Body of pancreas (tissue), 4 donors: ENCODE results near the gene MIOS.

Experiments
- POLR2A ChIP-seq, 3 donors: fragments of 450-650 bp; IDR thresholded peaks; one replicate each; pipeline ENCODE4 v1.6.1; 2016; ENCODE audit warnings: antibody characterized with exemption in 3 of 3, mild to moderate bottlenecking in 2 of 3
- TF ChIP-seq, protein P1 (sequence below), 7 experiments: fragments of 450-650 bp in 4 of 7; fragments of 200-600 bp in 3 of 7; sonication (generic) in 3 of 7; IDR thresholded peaks; one replicate each; pipeline ENCODE4 v1.5.1; 2016 to 2019; ENCODE audit warnings: antibody characterized with exemption in 7 of 7

DNA sequence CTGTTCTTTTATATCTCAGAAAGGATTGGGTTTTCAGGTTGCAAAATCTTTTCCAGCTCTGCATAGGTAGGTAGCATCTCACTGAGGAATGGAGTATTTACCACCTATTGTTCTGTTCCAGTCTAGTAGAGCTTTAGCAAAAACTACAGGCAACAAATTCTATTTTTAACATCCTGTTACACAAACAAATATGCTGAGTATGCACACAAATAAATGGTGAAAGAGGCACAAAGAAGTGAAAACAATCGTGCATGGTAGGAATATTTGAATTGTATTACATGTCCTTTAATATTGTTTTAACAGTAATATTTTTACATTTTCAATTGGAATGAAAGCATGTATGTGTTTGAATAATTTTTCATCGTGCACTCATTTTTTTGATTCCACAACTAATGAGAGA, 14.5 kb upstream of the MIOS start:
- TF ChIP-seq POLR2A (IDR thresholded peaks at IDR 0.05), result no peak
- TF ChIP-seq, protein P1, sequence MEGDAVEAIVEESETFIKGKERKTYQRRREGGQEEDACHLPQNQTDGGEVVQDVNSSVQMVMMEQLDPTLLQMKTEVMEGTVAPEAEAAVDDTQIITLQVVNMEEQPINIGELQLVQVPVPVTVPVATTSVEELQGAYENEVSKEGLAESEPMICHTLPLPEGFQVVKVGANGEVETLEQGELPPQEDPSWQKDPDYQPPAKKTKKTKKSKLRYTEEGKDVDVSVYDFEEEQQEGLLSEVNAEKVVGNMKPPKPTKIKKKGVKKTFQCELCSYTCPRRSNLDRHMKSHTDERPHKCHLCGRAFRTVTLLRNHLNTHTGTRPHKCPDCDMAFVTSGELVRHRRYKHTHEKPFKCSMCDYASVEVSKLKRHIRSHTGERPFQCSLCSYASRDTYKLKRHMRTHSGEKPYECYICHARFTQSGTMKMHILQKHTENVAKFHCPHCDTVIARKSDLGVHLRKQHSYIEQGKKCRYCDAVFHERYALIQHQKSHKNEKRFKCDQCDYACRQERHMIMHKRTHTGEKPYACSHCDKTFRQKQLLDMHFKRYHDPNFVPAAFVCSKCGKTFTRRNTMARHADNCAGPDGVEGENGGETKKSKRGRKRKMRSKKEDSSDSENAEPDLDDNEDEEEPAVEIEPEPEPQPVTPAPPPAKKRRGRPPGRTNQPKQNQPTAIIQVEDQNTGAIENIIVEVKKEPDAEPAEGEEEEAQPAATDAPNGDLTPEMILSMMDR (IDR thresholded peaks at IDR 0.05), result no peak
